Measurements from ENCODE around the gene CEP104. TPM values are rescaled to one million over a fixed set of nuclear protein-coding genes. Genes with fewer than 3 reads are reported as not detected.

Gene CEP104
- total RNA-seq, 1 experiment from 2014 or later: 34.5 TPM

DNA sequence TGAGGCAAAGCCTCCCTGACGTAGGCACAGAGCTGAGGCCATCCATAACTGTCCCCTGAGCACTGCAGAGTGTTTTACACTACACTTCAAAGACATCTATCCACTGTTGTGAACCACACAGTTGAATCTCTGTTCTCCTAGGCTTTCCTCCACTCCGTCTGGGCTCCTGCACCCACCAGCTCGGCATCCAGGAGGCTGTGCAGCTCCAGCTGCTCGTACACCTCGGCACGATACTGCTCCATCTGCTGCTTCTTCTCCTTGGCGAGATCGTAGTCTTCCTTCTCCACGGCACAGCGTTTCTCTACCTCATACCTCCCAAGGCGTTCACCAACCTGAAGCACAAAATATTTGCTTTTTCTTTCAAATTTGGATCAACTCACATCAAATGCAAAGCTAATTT is 18.2 kb downstream of the CEP104 start:
- Histone ChIP-seq H3K9ac (ENCODE audit: extremely low read depth, insufficient read length, low read length) (no peak overlapping the region), H3K56ac (ENCODE audit: insufficient read length, low read depth, low read length) (no peak overlapping the region), H2AFZ (ENCODE audit: low read length) (no peak overlapping the region), H3K23me2 (ENCODE audit: insufficient read length, low read depth, low read length, poor library complexity, severe bottlenecking) (no peaks in the 10 kb centered on the region), H3K79me1 (ENCODE audit: insufficient read depth, low read depth, low read length, poor library complexity, severe bottlenecking) (no peaks in the 10 kb centered on the region), H4K91ac (ENCODE audit: insufficient read length, low read depth, low read length) (no peak overlapping the region), H3K4me1 (ENCODE audit: insufficient read depth, low read length) (no peaks in the 10 kb centered on the region), H2BK12ac (ENCODE audit: insufficient read length, low read depth, low read length) (no peak overlapping the region), H3K9me3 (ENCODE audit: control insufficient read depth, low read depth, low read length) (no peaks in the 10 kb centered on the region), H2BK15ac (ENCODE audit: low read depth, low read length) (no peak overlapping the region), H3K4ac (ENCODE audit: low read depth, low read length) (no peak overlapping the region), H3K79me2 (ENCODE audit: insufficient read depth, low read length) (no peaks in the 10 kb centered on the region), H3K27ac (ENCODE audit: insufficient read length, low read depth, low read length) (no peak overlapping the region), H3K23ac (ENCODE audit: insufficient read length, low read depth, low read length) (no peak overlapping the region), H3K27me3 (ENCODE audit: insufficient read depth, low read length) (no peaks in the 10 kb centered on the region), H3K14ac (ENCODE audit: insufficient read depth, low read length) (no peak overlapping the region), H4K8ac (replicated peaks; ENCODE audit: insufficient read length, low read depth, low read length) (no peak overlapping the region), H2AK5ac (ENCODE audit: insufficient read length, low read length) (no peak overlapping the region), H3K18ac (ENCODE audit: insufficient read length, low read depth, low read length) (no peak overlapping the region), H2BK20ac (ENCODE audit: low read depth, low read length, poor library complexity, severe bottlenecking) (no peak overlapping the region), H4K5ac (ENCODE audit: insufficient read length, low read depth, low read length) (no peak overlapping the region), H2BK120ac (ENCODE audit: low read depth, low read length, poor library complexity, severe bottlenecking) (no peak overlapping the region), H4K20me1 (ENCODE audit: control insufficient read depth, insufficient read depth, insufficient read length) (no peaks in the 10 kb centered on the region), H3T11ph (ENCODE audit: low read length) (no peak overlapping the region), H3K4me2 (ENCODE audit: insufficient read depth, insufficient read length, low read length) (no peak overlapping the region), H2BK5ac (ENCODE audit: insufficient read length, low read length) (no peak overlapping the region)
- peak overlapping the region in 2 of 3 experiments; percentile 22 to 49; a peak in 3 of 7 replicates for H3K27ac Mint-ChIP-seq
- TF ChIP-seq CTCF (conservative IDR thresholded peaks at IDR 0.05): no peak
- no peak for DNase-seq
- H3K36me3 Mint-ChIP-seq (ENCODE audit: insufficient read depth in 1 of 3, low read depth in 3 of 3): peaks cover 30 to 69% (median 40%) of the 10 kb centered on the region in 3 experiments
- H3K4me1 Mint-ChIP-seq: no peaks in the 10 kb centered on the region
- H3K27me3 Mint-ChIP-seq (ENCODE audit: low read depth): no peaks in the 10 kb centered on the region
- WGBS (ENCODE audit: extremely low coverage, insufficient read length, low lambda C conversion rate): no CpG with 5 or more reads among the region's 11 CpGs
- H3K4me3 Mint-ChIP-seq: no peak overlapping the region
- H3K9me3 Mint-ChIP-seq: peaks cover 4 to 5% of the 10 kb centered on the region in 2 experiments; a peak in 4 of 5 replicates

Data from H9 (cell line).